GM23248 (cell line): ENCODE data around the gene DYNLT1. TPM values are rescaled to one million over a fixed set of nuclear protein-coding genes. Genes with fewer than 3 reads are reported as not detected.

Experiments
- DNase-seq: peaks from one replicate; pipeline ENCODE4 v3.0.0-alpha.2; 2015
- H2AFZ ChIP-seq: fragments of 200-600 bp; sonication (generic); 2 replicates; pipeline ENCODE4 v1.6.1; 2016; ENCODE audit warnings: antibody characterized with exemption
- H3F3A ChIP-seq: fragments of 200-600 bp; sonication (generic); 2 replicates; pipeline ENCODE4 v1.6.1; 2016; ENCODE audit warnings: mild to moderate bottlenecking, antibody characterized with exemption, mixed run types; ENCODE audit not compliant: insufficient read depth
- H3K27ac ChIP-seq: fragments of 200-600 bp; sonication (generic); 2 replicates; pipeline ENCODE4 v1.5.1; 2016; ENCODE audit warnings: mild to moderate bottlenecking
- H3K27me3 ChIP-seq: fragments of 200-600 bp; sonication (generic); replicated peaks from 2 replicates; pipeline ENCODE4 v1.6.1; 2016; ENCODE audit warnings: mild to moderate bottlenecking; ENCODE audit not compliant: insufficient read depth
- H3K36me3 ChIP-seq: fragments of 200-600 bp; sonication (generic); 2 replicates; pipeline ENCODE4 v1.6.1; 2016; ENCODE audit warnings: low read depth, mild to moderate bottlenecking
- H3K4me1 ChIP-seq: fragments of 200-600 bp; sonication (generic); 2 replicates; pipeline ENCODE4 v1.6.1; 2016; ENCODE audit warnings: mild to moderate bottlenecking; ENCODE audit not compliant: insufficient read depth
- H3K4me2 ChIP-seq: fragments of 200-600 bp; sonication (generic); one replicate; pipeline ENCODE4 v1.6.1; 2016; ENCODE audit warnings: mild to moderate bottlenecking; ENCODE audit not compliant: unreplicated experiment
- H3K4me3 ChIP-seq: fragments of 200-600 bp; sonication (generic); 2 replicates; pipeline ENCODE4 v1.5.1; 2016; ENCODE audit warnings: mild to moderate bottlenecking
- H3K79me2 ChIP-seq: fragments of 200-600 bp; sonication (generic); 2 replicates; pipeline ENCODE4 v1.6.1; 2016; ENCODE audit warnings: mild to moderate bottlenecking; ENCODE audit not compliant: insufficient read depth
- H3K9ac ChIP-seq: fragments of 200-600 bp; sonication (generic); 2 replicates; pipeline ENCODE4 v1.6.1; 2016; ENCODE audit warnings: mild to moderate bottlenecking
- H3K9me2 ChIP-seq: fragments of 200-600 bp; sonication (generic); 2 replicates; pipeline ENCODE4 v1.6.1; 2016; ENCODE audit warnings: mixed run types, mild to moderate bottlenecking, moderate library complexity; ENCODE audit not compliant: insufficient read depth
- H3K9me3 ChIP-seq: fragments of 200-600 bp; sonication (generic); one replicate; pipeline ENCODE4 v1.6.1; 2017; ENCODE audit warnings: low read depth
- H4K20me1 ChIP-seq: fragments of 200-600 bp; sonication (generic); 2 replicates; pipeline ENCODE4 v1.6.0; 2016; ENCODE audit not compliant: insufficient read depth
- EZH2 ChIP-seq: fragments of 200-600 bp; sonication (generic); IDR thresholded peaks from 2 replicates; pipeline ENCODE4 v1.6.1; 2018; ENCODE audit warnings: antibody characterized with exemption, mild to moderate bottlenecking; ENCODE audit not compliant: insufficient read depth, poor library complexity, severe bottlenecking
- EZH2phosphoT487 ChIP-seq: fragments of 200-600 bp; sonication (generic); IDR thresholded peaks from 2 replicates; pipeline ENCODE4 v1.6.1; 2018; ENCODE audit warnings: antibody characterized with exemption, moderate library complexity, mild to moderate bottlenecking, low read depth; ENCODE audit not compliant: insufficient read depth
- WGBS, 2 experiments: methylation state at CpG; one replicate each; pipeline ENCODE4 v1.1.6; 2015 to 2017; ENCODE audit warnings: low lambda C conversion rate in 2 of 2, low coverage in 1 of 2; ENCODE audit errors: missing lambda C conversion rate in 2 of 2; 5-methylcytosine and 5-hydroxymethylcytosine counted together
- in situ Hi-C: fragments of 300-500 bp; cut with MboI; formaldehyde crosslinking; loops from 2 replicates; pipeline ENCODE4 v1.15.0; 2020
- polyA plus RNA-seq: library from polyadenylated mRNA; unstranded; fragments of >200 nt; fragmentation: Nextera tagmentation; extraction: Ambion mirVana; gene quantifications from 2 replicates; pipeline ENCODE4 v1.2.1, GENCODE V29; 2016
- total RNA-seq: library from RNA; depleted of rRNA; stranded (reverse); fragments of >200 nt; shearing (Covaris generic); gene quantifications from 2 replicates; pipeline ENCODE4 v1.2.3, GENCODE V29; 2014

Gene DYNLT1
- total and polyA plus RNA-seq, 2 experiments from 2014 or later, result 79.7 to 368 TPM

DNA sequence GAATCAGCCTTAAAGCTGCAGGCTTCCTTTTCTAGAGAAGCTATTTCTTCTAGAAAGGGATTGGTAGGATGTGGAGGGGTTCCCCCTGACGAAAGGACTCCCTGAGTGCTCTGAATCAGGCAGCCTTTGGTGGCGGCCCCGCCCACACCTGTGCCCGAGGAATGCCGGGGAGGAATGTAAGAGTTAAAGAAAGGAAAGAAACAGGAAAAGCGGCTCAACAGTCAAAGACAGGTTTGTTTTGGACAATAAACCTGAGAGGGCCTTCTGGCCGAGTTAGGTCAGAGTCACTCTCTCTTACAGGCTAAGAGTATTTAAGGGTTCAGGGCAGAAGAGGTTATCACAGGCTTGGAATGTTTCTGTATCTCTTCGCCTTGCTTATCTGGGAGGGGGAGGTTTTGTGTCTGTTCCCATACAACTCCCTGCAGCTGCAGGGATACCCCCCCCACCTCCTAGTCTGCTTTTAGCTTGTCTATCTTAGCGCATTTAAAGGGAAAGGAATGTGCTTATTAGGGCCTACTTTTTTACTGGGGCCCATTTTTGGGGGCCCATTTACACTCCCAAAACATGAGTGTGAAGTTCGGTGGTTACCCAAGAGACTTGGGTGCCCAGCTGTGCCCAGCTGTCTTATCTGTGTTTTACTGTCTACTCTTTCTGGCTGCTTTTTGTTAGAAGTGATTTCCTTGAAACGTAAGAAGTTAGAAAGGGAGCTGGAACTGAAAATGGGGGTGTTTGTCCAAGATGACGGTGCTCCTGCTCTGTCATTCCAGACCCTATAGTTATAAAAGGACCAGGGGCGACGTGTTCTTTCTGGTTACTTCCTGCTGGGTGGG, 32.8 kb downstream of the DYNLT1 start:
- DNase-seq, result no peak

DNA sequence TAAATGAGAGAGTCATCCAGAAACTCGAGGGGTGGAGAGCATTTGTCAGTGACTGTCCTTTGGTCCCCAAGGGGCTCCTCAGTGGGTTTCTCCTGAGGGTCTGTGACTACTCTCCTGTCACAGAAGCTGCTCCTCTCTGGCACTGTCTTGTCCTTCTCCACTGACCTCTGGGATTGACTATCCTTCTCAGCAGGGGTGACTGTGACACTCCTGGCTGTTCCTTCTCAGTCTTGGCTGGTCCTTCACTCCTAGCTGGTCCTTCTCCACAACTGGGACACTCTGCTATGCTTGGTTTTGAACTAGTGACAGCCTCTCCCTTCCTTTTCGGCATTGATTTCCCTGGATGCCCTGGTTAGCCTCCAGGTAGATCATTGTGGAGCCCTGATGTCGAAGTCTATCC, 33.5 kb downstream of the DYNLT1 start:
- Histone ChIP-seq H3K36me3 (peaks cover 23% of the 10 kb centered on the region), H3K9me2 (no peaks in the 10 kb centered on the region), H3K27ac (no peak overlapping the region), H3K9ac (no peak overlapping the region), H3K27me3 (no peaks in the 10 kb centered on the region), H3K4me1 (no peaks in the 10 kb centered on the region), H3K4me3 (no peak overlapping the region), H3K9me3 (no peaks in the 10 kb centered on the region), H4K20me1 (no peaks in the 10 kb centered on the region), H3K4me2 (no peak overlapping the region), H3F3A (no peaks in the 10 kb centered on the region), H3K79me2 (0 out of 2 replicates have a peak, but pooled peaks cover 5% of the 10 kb centered on the region), H2AFZ (no peak overlapping the region)
- TF ChIP-seq EZH2phosphoT487 (no peak), EZH2 (no peak)
- DNase-seq, result no peak
- in situ Hi-C loops, result no loop called here
- WGBS, 2 experiments, result 75 to 85% methylated on average over 3 of the region's 3 CpGs

More for the DNA sequence above, 32.8 kb downstream of the DYNLT1 start:
- Histone ChIP-seq H3K79me2 (0 out of 2 replicates have a peak, but pooled peaks cover 5% of the 10 kb centered on the region), H4K20me1 (no peaks in the 10 kb centered on the region), H2AFZ (no peak overlapping the region), H3K36me3 (peaks cover 23% of the 10 kb centered on the region), H3K9me2 (no peaks in the 10 kb centered on the region), H3F3A (no peaks in the 10 kb centered on the region), H3K4me3 (no peak overlapping the region), H3K4me2 (no peak overlapping the region), H3K27me3 (no peaks in the 10 kb centered on the region), H3K4me1 (no peaks in the 10 kb centered on the region), H3K27ac (no peak overlapping the region), H3K9me3 (no peaks in the 10 kb centered on the region), H3K9ac (no peak overlapping the region)
- 91 to 92% methylated on average over 14 of the region's 14 CpGs for WGBS, 2 experiments
- in situ Hi-C loops, result no loop called here
- TF ChIP-seq EZH2 (no peak), EZH2phosphoT487 (no peak)

DNA sequence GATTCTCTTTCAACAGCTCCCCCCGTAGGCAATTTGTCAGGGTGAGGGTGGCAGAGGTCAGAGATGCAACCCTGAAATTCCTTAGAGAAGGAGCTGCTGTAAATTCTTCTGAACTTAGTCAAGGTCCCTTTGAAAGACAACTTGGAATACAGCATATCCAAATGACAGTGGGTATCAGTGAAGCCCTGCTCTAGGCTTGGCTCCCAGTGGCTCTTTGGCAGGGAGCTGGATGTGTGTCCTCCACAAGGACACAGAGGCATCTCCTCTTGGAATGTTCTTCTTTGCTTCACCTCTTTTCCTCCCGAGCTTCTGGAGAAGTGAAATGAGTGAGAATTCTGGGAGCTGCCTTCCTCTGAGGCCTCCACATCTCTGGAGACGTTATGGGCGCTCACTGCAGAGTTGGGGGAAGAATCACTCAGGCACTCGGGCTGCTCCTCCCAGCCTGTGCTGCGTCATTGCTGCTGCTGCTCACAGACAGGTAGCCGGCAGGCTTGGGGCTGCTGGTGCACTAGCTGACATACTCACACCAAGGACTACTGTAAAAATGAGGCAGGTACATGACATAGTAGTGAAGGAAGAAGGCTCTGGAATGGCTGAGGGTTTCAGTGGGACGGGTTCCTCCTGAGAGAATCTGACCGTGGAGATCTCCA, 34.1 kb downstream of the DYNLT1 start:
- H3K9me3 ChIP-seq, result no peaks in the 10 kb centered on the region
- 78% methylated on average over 9 of the region's 9 CpGs for WGBS, 2 experiments
- no peak overlapping the region for H3K4me3 ChIP-seq
- H3K36me3 ChIP-seq, result peaks cover 23% of the 10 kb centered on the region
- no peaks in the 10 kb centered on the region for H3K9me2 ChIP-seq
- no peaks in the 10 kb centered on the region for H3K27me3 ChIP-seq
- no peak overlapping the region for H3K27ac ChIP-seq
- no peaks in the 10 kb centered on the region for H4K20me1 ChIP-seq
- no peaks in the 10 kb centered on the region for H3F3A ChIP-seq
- TF ChIP-seq EZH2 (no peak), EZH2phosphoT487 (no peak)
- no peak for DNase-seq
- H2AFZ ChIP-seq, result no peak overlapping the region
- no peaks in the 10 kb centered on the region for H3K4me1 ChIP-seq
- in situ Hi-C loops, result no loop called here
- 0 out of 2 replicates have a peak, but pooled peaks cover 5% of the 10 kb centered on the region for H3K79me2 ChIP-seq
- H3K9ac ChIP-seq, result no peak overlapping the region
- H3K4me2 ChIP-seq, result no peak overlapping the region

DNA sequence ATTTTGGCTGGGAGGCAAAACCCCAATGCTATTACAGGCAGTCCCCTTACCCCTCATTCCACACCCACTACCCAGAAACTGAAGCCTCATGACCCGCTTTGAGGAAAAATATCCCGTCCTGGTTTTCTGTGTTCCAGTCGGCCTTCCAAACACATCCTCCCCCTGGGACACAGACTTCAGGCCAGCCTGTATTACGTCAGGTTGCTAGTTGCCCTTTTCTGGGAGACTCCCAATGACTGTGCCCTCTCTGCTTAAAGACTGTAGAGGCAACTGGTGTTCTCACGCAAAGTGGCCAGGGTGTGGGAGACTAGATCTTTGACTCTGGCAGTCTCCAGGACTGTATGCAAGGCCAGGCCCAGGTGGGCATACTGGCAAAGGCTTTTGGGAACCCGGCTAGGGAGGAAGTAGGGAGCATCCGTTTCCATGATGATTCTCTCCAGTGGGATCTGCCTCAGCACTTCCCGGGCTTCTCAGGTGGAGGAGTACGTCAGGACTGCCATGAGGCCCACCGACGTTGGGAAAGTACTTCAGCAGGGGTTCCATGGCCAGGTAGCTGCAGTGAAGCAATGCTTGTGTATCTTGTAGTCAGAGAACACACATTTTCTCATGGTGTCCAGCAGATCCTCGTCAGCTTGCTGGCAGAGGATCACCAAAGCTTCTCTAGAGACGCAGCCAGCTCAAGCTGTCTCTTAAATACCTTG, 34.9 kb downstream of the DYNLT1 start:
- H4K20me1 ChIP-seq, result no peaks in the 10 kb centered on the region
- no peak overlapping the region for H3K4me3 ChIP-seq
- no peak overlapping the region for H2AFZ ChIP-seq
- in situ Hi-C loops, result loop anchor here (10.0 kb wide), 1 partner anchor 385 kb away; no protein-coding TSS in a partner anchor
- H3K36me3 ChIP-seq, result peaks cover 18% of the 10 kb centered on the region
- no peaks in the 10 kb centered on the region for H3K27me3 ChIP-seq
- H3F3A ChIP-seq, result no peaks in the 10 kb centered on the region
- peaks cover 5% of the 10 kb centered on the region; the same call in 1 of the 2 replicates for H3K79me2 ChIP-seq
- H3K9me2 ChIP-seq, result no peaks in the 10 kb centered on the region
- no peak overlapping the region for H3K4me2 ChIP-seq
- no peak overlapping the region for H3K27ac ChIP-seq
- no peaks in the 10 kb centered on the region for H3K4me1 ChIP-seq
- no peak for TF ChIP-seq EZH2phosphoT487
- TF ChIP-seq EZH2, result no peak
- DNase-seq, result no peak
- H3K9ac ChIP-seq, result no peak overlapping the region
- 97 to 98% methylated on average over 13 of the region's 13 CpGs for WGBS, 2 experiments
- no peaks in the 10 kb centered on the region for H3K9me3 ChIP-seq
